HG03520 (cell line): ENCODE measurements around the gene APLP1.
"Not testable (repeated sequence)": the region's sequence is repeated elsewhere in the genome, so short reads cannot be mapped to it uniquely, and the experiment has no call there.

ENCODE experiments used
- ATAC-seq: cut with Tn5 transposase; IDR thresholded peaks from one replicate; pipeline ENCODE4 v1.9.1; 2021; ENCODE audit warnings: mild to moderate bottlenecking, moderate library complexity; ENCODE audit not compliant: unreplicated experiment

The APLP1 gene

GRCh38 chr19:35868172-35868822 lies at the start of gene APLP1:
Gene APLP1 (plus strand): TSS chr19:35868574. CDS start chr19:35868637, 63 bp downstream.
- ATAC-seq: no peak

- no peak for ATAC-seq
Measured at GRCh38 chr19:35822579-35822978, 45.8 kb upstream of the APLP1 start.

- ATAC-seq: no peak
Measured at GRCh38 chr19:35824150-35824549, 44.2 kb upstream of the APLP1 start.

- no peak for ATAC-seq
Measured at GRCh38 chr19:35828692-35829301, 39.6 kb upstream of the APLP1 start.

GRCh38 chr19:35830986-35831385 lies 37.4 kb upstream of the APLP1 start:
- no peak for ATAC-seq

- no peak for ATAC-seq
Measured at GRCh38 chr19:35832054-35832453, 36.3 kb upstream of the APLP1 start.

- ATAC-seq: no peak
Measured at GRCh38 chr19:35833972-35834371, 34.4 kb upstream of the APLP1 start.

GRCh38 chr19:35836096-35836495 lies 32.3 kb upstream of the APLP1 start:
- not testable (repeated sequence) for ATAC-seq

- ATAC-seq: no peak
Measured at GRCh38 chr19:35841961-35842595, 26.3 kb upstream of the APLP1 start.

- ATAC-seq: no peak
Measured at GRCh38 chr19:35842666-35843272, 25.6 kb upstream of the APLP1 start.

GRCh38 chr19:35843676-35844481 lies 24.5 kb upstream of the APLP1 start:
- ATAC-seq: no peak

GRCh38 chr19:35844482-35845214 lies 23.7 kb upstream of the APLP1 start:
- no peak for ATAC-seq

- no peak for ATAC-seq
Measured at GRCh38 chr19:35845215-35846037, 22.9 kb upstream of the APLP1 start.

- no peak for ATAC-seq
Measured at GRCh38 chr19:35846038-35846668, 22.2 kb upstream of the APLP1 start.

GRCh38 chr19:35847911-35848310 lies 20.5 kb upstream of the APLP1 start:
- ATAC-seq: no peak

GRCh38 chr19:35848486-35848885 lies 19.9 kb upstream of the APLP1 start:
- no peak for ATAC-seq

GRCh38 chr19:35848919-35849505 lies 19.4 kb upstream of the APLP1 start:
- ATAC-seq: no peak

- no peak for ATAC-seq
Measured at GRCh38 chr19:35851213-35852028, 17.0 kb upstream of the APLP1 start.
